Measurements from ENCODE around the gene MPO. TPM values are rescaled to one million over a fixed set of nuclear protein-coding genes. Genes with fewer than 3 reads are reported as not detected.

The MPO gene
- total RNA-seq, 6 experiments from 2014 or later, result 0.26 to 4.2 (median 1.9) TPM; not detected in 2

GRCh38 chr17:58328195-58329034 lies 47.7 kb upstream of the MPO start, which contains the start of gene TSPOAP1:
Gene TSPOAP1, minus strand, starts transcription at chr17:58328795. Its CDS starts 875 bp downstream, at chr17:58327920.
- Histone ChIP-seq H3K4me1 (peaks cover 0 to 4% (median 0%) of the 10 kb centered on the region in 4 donors), H3K9me3 (no peaks in the 10 kb centered on the region), H3K36me3 (no peaks in the 10 kb centered on the region), H3K4me3 (no peak within 1 kb of the TSS), H3K27me3 (no peaks in the 10 kb centered on the region), H3K27ac (peak within 1 kb of the TSS in 2 of 3 donors; percentile 18 to 47)
- intact Hi-C loops (cut with DNase I), result loop anchor here in 1 of 2 donors (10.0 kb wide), 1 partner anchor 46 kb away; no protein-coding TSS in a partner anchor
- 13% methylated on average over 6 of the region's 23 CpGs for WGBS (ENCODE audit: insufficient coverage, low coverage, low lambda C conversion rate, missing lambda C conversion rate)
- DNase-seq, result peak in 1 of 3 donors; percentile 60
- TF ChIP-seq POLR2A (IDR thresholded peaks at IDR 0.05) (no peak), CTCF (IDR thresholded peaks at IDR 0.05) (no peak)
- ATAC-seq, result peak in 1 of 4 donors; percentile 3

- 60% methylated on average over 1 of the region's 19 CpGs for WGBS (ENCODE audit: insufficient coverage, low coverage, low lambda C conversion rate, missing lambda C conversion rate)
- Histone ChIP-seq H3K4me3 (no peak overlapping the region), H3K4me1 (peaks cover 0 to 4% (median 0%) of the 10 kb centered on the region in 4 donors), H3K27ac (no peak overlapping the region), H3K27me3 (no peaks in the 10 kb centered on the region), H3K9me3 (no peaks in the 10 kb centered on the region), H3K36me3 (no peaks in the 10 kb centered on the region)
- DNase-seq (peak in 1 of 3 donors; percentile 51), ATAC-seq (no peak)
- TF ChIP-seq CTCF (IDR thresholded peaks at IDR 0.05) (no peak), POLR2A (IDR thresholded peaks at IDR 0.05) (no peak)
- intact Hi-C loops (cut with DNase I), result loop anchor here in 1 of 2 donors (10.0 kb wide), 1 partner anchor 47 kb away; no protein-coding TSS in a partner anchor
Measured at GRCh38 chr17:58327363-58328194, 46.8 kb upstream of the MPO start.

- Histone ChIP-seq H3K27me3 (no peaks in the 10 kb centered on the region), H3K9me3 (no peaks in the 10 kb centered on the region), H3K4me3 (no peak overlapping the region), H3K36me3 (no peaks in the 10 kb centered on the region), H3K4me1 (peaks cover 0 to 4% (median 0%) of the 10 kb centered on the region in 4 donors), H3K27ac (no peak overlapping the region)
- DNase-seq (peak in 1 of 3 donors; percentile 37), ATAC-seq (no peak)
- intact Hi-C loops (cut with DNase I), result loop anchor here in 1 of 2 donors (10.0 kb wide), 1 partner anchor 48 kb away; no protein-coding TSS in a partner anchor
- TF ChIP-seq CTCF (IDR thresholded peaks at IDR 0.05), result no peak
- TF ChIP-seq POLR2A (IDR thresholded peaks at IDR 0.05), result no peak
- 52% methylated on average over 4 of the region's 9 CpGs for WGBS (ENCODE audit: insufficient coverage, low coverage, low lambda C conversion rate, missing lambda C conversion rate)
Measured at GRCh38 chr17:58326609-58327362, 46.1 kb upstream of the MPO start.

- H3K4me3 ChIP-seq, result no peak overlapping the region
- WGBS (ENCODE audit: insufficient coverage, low coverage, low lambda C conversion rate, missing lambda C conversion rate), result 61% methylated on average over 3 of the region's 11 CpGs
- H3K27ac ChIP-seq, result no peak overlapping the region
- H3K27me3 ChIP-seq, result no peaks in the 10 kb centered on the region
- H3K36me3 ChIP-seq, result no peaks in the 10 kb centered on the region
- DNase-seq (peak in 1 of 3 donors; percentile 52), ATAC-seq (no peak)
- no peak for TF ChIP-seq CTCF (IDR thresholded peaks at IDR 0.05)
- TF ChIP-seq POLR2A (IDR thresholded peaks at IDR 0.05), result no peak
- intact Hi-C loops (cut with DNase I), result loop anchor here in 1 of 2 donors (10.0 kb wide), 1 partner anchor 49 kb away; no protein-coding TSS in a partner anchor
- peaks cover 0 to 4% (median 0%) of the 10 kb centered on the region in 4 donors for H3K4me1 ChIP-seq
- no peaks in the 10 kb centered on the region for H3K9me3 ChIP-seq
Measured at GRCh38 chr17:58325976-58326468, 45.3 kb upstream of the MPO start.
